NCI-H2171 (cell line): ENCODE data around the gene NFIB.

ENCODE experiments used
- DNase-seq: peaks from one replicate; lab custom pipeline; 2025; lab: John Stamatoyannopoulos, UW

NFIB gene

DNA sequence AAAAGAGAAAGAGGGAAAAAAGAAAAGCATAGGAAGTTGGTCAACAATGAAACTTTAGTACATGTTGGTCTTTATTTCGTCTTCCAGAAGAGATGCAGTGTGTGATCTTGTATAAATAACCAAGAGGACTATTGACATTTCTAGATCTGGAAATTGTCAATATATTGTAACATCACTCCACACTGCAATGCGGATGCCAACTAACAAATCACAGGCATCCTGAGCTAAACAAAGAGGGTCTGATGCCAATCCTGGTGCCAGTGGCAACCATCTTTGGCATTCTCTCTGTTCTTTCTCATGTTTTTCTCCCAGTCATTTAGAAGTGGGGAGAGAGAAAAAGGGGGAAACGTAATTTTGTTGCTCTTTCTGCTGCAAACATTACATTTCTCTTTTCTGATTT lies 9.7 kb downstream of the NFIB start:
- DNase-seq, result no peak

DNA sequence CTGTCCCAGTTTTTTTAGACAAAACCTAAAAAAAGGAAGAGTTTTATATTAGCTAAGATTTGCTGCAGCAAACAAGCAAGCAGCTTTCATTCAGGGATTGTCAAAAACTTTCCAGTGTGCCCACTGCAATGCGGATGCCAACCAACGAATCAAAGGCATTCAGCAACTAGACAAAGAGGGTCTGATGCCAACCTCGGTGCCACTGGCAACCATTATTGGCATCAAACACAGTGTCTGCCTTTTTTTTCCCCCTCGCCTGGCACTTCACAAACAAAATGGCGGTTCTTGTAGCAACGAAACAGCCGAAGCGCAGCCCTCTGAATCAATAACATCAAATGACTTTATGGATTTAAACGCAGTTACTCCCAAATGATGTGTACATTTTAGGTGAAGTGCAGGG lies 10.4 kb downstream of the NFIB start:
- no peak for DNase-seq

DNA sequence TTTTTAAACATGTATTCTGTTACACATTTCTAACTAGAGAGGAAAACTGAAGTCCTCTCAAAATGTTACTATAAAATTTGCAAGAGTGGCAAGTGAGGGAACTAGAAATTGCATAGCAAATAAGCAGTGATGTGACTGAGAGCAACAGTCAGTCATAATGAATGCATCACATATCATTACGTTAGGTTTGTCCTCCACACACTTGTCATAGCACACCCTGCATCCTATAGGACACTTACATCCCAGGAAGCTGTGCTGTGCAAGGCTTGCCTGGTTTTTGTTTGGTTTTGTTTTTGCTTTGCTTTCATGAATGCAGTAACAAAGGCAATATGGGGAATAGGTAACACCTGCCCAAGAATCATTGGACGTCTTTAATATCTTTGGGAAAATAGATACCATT lies 10.8 kb downstream of the NFIB start:
- DNase-seq, result no peak

- no peak for DNase-seq
These were observed 11.5 kb downstream of the NFIB start for GRCh38 chr9:14302405-14302804.

GRCh38 chr9:14301583-14302021 lies 12.3 kb downstream of the NFIB start:
- DNase-seq, result peak; percentile 10

GRCh38 chr9:14301006-14301405 lies 12.9 kb downstream of the NFIB start:
- no peak for DNase-seq

GRCh38 chr9:14300588-14300987 lies 13.4 kb downstream of the NFIB start:
- DNase-seq, result no peak

DNA sequence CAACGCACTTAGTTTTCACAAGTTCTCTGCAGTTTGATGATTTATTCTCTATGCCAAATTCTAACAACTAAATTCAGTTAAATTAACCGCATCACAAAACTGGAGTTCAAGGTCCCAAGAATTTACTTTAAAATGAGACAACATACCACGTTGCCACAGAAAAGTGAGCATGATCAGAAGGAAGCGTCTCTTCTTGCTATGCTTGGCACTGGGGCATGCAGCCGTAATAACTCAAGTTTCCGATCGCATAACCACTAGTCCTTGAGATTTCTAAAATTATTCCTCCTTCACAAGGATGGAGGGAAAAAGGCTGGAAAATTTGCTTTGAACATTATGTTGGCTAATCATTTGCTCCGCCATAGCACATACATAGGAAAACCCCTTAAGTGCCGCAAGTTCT lies 13.9 kb downstream of the NFIB start:
- no peak for DNase-seq

- no peak for DNase-seq
These were observed 15.3 kb downstream of the NFIB start for GRCh38 chr9:14298601-14299022.

- no peak for DNase-seq
These were observed 17.3 kb downstream of the NFIB start for GRCh38 chr9:14296495-14297113.

GRCh38 chr9:14294659-14295058 lies 19.3 kb downstream of the NFIB start:
- DNase-seq, result no peak

DNA sequence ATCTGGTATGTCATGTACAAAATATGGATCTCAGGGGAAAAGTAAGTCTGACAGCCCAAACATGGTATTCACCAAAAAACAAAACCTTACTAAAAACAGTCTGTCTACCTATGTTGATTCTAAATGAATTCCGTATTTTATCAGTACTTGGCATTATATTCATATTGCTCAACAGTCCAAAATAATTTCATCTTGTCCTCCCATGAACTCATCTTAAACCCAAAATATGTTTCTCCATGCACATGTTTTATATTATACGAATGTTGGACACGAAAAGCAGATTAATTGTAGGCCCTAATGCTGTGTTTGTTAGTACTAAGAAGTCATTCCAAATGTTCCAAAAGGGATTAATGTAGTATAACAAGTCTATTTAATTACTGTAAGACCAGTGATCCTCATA lies 20.1 kb downstream of the NFIB start:
- DNase-seq, result no peak

GRCh38 chr9:14292181-14292739 lies 21.7 kb downstream of the NFIB start:
- DNase-seq, result no peak

DNA sequence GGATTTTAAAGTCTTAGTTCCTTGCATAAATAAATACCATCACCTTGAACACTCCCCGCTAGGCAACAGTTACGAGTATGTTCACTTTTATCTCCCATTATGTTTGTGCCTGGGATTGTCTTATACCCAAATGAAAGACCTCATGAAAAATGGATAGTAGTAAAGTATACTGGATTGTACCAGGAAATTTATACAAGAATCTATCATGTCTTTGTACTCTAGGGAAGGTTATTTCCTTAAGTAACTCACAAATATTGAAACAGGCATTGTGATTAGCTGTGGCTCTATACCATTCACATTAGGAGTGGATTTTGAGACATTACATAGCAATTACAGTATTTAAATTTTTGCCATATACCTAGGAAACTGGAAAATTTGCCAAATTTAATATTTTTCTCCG lies 24.0 kb downstream of the NFIB start:
- no peak for DNase-seq

GRCh38 chr9:14288433-14288832 lies 25.5 kb downstream of the NFIB start:
- DNase-seq, result no peak

DNA sequence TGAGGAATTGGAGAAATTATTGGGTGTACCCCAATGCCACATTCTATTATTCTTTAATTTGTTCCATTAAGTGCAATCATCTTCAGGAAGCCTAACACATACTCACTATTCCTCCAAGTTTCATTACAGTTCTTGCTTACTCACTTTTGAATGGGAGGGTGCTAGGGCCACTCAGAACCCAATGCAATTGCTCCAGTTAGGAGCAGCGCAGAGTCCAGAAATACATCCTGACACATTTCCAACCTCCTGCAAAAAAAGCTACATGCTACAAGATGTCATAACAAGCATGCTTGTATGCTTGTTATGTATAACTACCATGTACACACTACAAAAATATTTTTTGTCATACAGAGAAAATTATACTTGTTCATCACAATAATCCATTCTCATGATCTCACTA lies 27.8 kb downstream of the NFIB start:
- no peak for DNase-seq

- DNase-seq, result no peak
These were observed 30.7 kb downstream of the NFIB start for GRCh38 chr9:14283276-14283675.

GRCh38 chr9:14281876-14282275 lies 32.1 kb downstream of the NFIB start:
- DNase-seq, result no peak

- DNase-seq, result no peak
These were observed 32.7 kb downstream of the NFIB start for GRCh38 chr9:14281136-14281795.

GRCh38 chr9:14279671-14280070 lies 34.3 kb downstream of the NFIB start:
- no peak for DNase-seq

- DNase-seq, result no peak
These were observed 35.6 kb downstream of the NFIB start for GRCh38 chr9:14278291-14278721.

GRCh38 chr9:14277761-14278160 lies 36.2 kb downstream of the NFIB start:
- DNase-seq, result no peak

- DNase-seq, result no peak
These were observed 36.7 kb downstream of the NFIB start for GRCh38 chr9:14277244-14277643.

DNA sequence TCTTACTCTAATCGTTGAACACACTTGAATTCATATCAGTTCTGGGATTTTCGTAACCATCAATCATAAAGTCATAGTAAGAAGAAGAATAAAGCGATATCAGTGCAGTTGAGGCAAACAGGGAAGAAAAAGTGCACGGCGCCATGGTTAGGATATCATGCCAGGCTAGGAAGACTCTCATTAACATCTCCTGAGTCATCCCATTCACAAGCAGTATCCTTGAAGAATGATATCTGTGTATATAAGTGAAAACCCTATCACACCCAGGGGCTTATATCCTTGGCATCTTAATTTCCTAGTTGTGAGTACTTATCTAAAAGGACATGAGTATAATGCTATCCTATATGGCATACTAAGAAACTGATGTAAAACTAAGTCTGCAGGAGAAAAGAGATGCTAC lies 38.6 kb downstream of the NFIB start:
- no peak for DNase-seq
